ENCODE measurements around the gene PCDHGB6.
A peak's percentile ranks its signal among the peaks of the same experiment; 100 is the strongest.

Gene PCDHGB6

DNA sequence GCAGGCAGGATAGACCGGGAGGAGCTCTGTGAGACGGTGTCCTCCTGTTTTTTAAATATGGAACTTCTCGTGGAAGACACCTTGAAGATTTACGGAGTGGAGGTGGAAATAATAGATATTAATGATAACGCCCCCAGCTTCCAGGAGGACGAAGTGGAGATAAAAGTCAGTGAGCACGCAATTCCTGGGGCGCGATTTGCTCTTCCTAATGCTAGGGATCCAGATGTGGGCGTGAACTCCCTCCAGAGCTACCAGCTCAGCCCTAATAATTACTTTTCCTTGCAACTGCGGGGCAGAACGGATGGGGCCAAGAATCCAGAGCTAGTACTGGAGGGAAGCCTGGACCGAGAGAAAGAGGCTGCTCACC is 13.7 kb downstream of the PCDHGB6 start:
- Histone ChIP-seq H3K18ac (ENCODE audit: low read length) (no peak overlapping the region), H2BK12ac (ENCODE audit: low read length) (no peak overlapping the region), H3K27me3 (ENCODE audit: control insufficient read depth in 3 of 3, insufficient read depth in 3 of 3, low read depth in 1 of 3, low read length in 3 of 3) (no peaks in the 10 kb centered on the region), H2BK15ac (ENCODE audit: low read length) (no peak overlapping the region), H3K9me3 (replicated peaks in 1 of 2; ENCODE audit: control insufficient read depth in 2 of 2, insufficient read depth in 1 of 2, low read depth in 1 of 2, low read length in 2 of 2) (peaks cover 55 to 99% of the 10 kb centered on the region in 2 donors), H4K91ac (ENCODE audit: low read depth, low read length, poor library complexity) (no peak overlapping the region), H3K79me1 (ENCODE audit: low read depth, low read length) (peaks cover 10% of the 10 kb centered on the region), H2BK120ac (ENCODE audit: low read depth, low read length) (no peak overlapping the region), H2AK5ac (ENCODE audit: low read depth, low read length) (no peak overlapping the region), H3K4me3 (ENCODE audit: low read length in 2 of 2) (no peak overlapping the region), H4K8ac (ENCODE audit: low read depth, low read length) (no peak overlapping the region), H3K4me2 (ENCODE audit: insufficient read depth, low read length, poor library complexity, severe bottlenecking) (no peak overlapping the region), H3K23ac (ENCODE audit: low read depth, low read length, poor library complexity) (no peak overlapping the region), H3K4ac (ENCODE audit: low read length) (no peak overlapping the region), H3K4me1 (ENCODE audit: control insufficient read depth in 2 of 2, insufficient read depth in 1 of 2, low read depth in 1 of 2, low read length in 2 of 2) (no peaks in the 10 kb centered on the region), H3K14ac (ENCODE audit: low read length) (no peak overlapping the region), H3K27ac (replicated peaks; ENCODE audit: low read length) (no peak overlapping the region), H2BK5ac (ENCODE audit: low read length) (no peak overlapping the region), H3K9ac (ENCODE audit: low read depth, low read length, poor library complexity) (no peak overlapping the region), H3K36me3 (replicated peaks in 1 of 2; ENCODE audit: control insufficient read depth in 2 of 2, insufficient read depth in 2 of 2, low read length in 2 of 2) (peaks cover 41 to 76% of the 10 kb centered on the region in 2 donors), H2AFZ (ENCODE audit: low read length) (no peak overlapping the region)
- DNase-seq (ENCODE audit: low spot score): no peak
- WGBS, 2 donors (ENCODE audit: extremely low coverage in 2 of 2, insufficient read length in 2 of 2, insufficient replicate concordance in 1 of 2): no CpG with 5 or more reads among the region's 13 CpGs

DNA sequence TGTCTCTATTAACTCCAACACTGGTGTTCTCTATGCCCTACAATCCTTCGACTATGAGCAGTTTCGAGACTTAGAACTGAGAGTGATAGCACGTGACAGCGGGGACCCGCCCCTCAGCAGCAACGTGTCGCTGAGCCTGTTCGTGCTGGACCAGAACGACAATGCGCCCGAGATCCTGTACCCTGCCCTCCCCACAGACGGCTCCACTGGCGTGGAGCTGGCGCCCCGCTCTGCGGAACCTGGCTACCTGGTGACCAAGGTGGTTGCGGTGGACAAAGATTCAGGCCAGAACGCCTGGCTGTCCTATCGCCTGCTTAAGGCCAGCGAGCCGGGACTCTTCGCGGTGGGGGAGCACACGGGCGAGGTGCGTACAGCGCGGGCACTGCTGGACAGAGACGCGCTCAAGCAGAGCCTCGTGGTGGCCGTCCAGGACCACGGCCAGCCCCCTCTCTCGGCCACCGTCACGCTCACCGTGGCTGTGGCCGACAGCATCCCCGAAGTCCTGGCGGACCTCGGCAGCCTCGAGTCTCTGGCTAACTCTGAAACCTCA is 15.0 kb downstream of the PCDHGB6 start:
- no peak overlapping the region for H3K14ac ChIP-seq (ENCODE audit: low read length)
- H3K4me3 ChIP-seq (ENCODE audit: low read length in 2 of 2): no peak overlapping the region
- no peak for DNase-seq (ENCODE audit: low spot score)
- H3K9ac ChIP-seq (ENCODE audit: low read depth, low read length, poor library complexity): no peak overlapping the region
- no CpG with 5 or more reads among the region's 42 CpGs for WGBS, 2 donors (ENCODE audit: extremely low coverage in 2 of 2, insufficient read length in 2 of 2, insufficient replicate concordance in 1 of 2)
- no peak overlapping the region for H2BK5ac ChIP-seq (ENCODE audit: low read length)
- no peaks in the 10 kb centered on the region for H3K27me3 ChIP-seq (ENCODE audit: control insufficient read depth in 3 of 3, insufficient read depth in 3 of 3, low read depth in 1 of 3, low read length in 3 of 3)
- H3K9me3 ChIP-seq (replicated peaks in 1 of 2; ENCODE audit: control insufficient read depth in 2 of 2, insufficient read depth in 1 of 2, low read depth in 1 of 2, low read length in 2 of 2): peaks cover 69 to 100% of the 10 kb centered on the region in 2 donors
- H3K27ac ChIP-seq (replicated peaks; ENCODE audit: low read length): no peak overlapping the region
- H2BK120ac ChIP-seq (ENCODE audit: low read depth, low read length): peak overlapping the region; percentile 16
- peaks cover 12% of the 10 kb centered on the region for H3K79me1 ChIP-seq (ENCODE audit: low read depth, low read length)
- no peak overlapping the region for H3K4me2 ChIP-seq (ENCODE audit: insufficient read depth, low read length, poor library complexity, severe bottlenecking)
- peak overlapping the region; percentile 25 for H3K23ac ChIP-seq (ENCODE audit: low read depth, low read length, poor library complexity)
- peaks cover 50 to 81% of the 10 kb centered on the region in 2 donors for H3K36me3 ChIP-seq (replicated peaks in 1 of 2; ENCODE audit: control insufficient read depth in 2 of 2, insufficient read depth in 2 of 2, low read length in 2 of 2)
- no peak overlapping the region for H4K8ac ChIP-seq (ENCODE audit: low read depth, low read length)
- no peak overlapping the region for H4K91ac ChIP-seq (ENCODE audit: low read depth, low read length, poor library complexity)
- H2BK15ac ChIP-seq (ENCODE audit: low read length): no peak overlapping the region
- H2AFZ ChIP-seq (ENCODE audit: low read length): no peak overlapping the region
- H3K18ac ChIP-seq (ENCODE audit: low read length): no peak overlapping the region
- no peak overlapping the region for H3K4ac ChIP-seq (ENCODE audit: low read length)
- H2AK5ac ChIP-seq (ENCODE audit: low read depth, low read length): no peak overlapping the region
- no peaks in the 10 kb centered on the region for H3K4me1 ChIP-seq (ENCODE audit: control insufficient read depth in 2 of 2, insufficient read depth in 1 of 2, low read depth in 1 of 2, low read length in 2 of 2)
- no peak overlapping the region for H2BK12ac ChIP-seq (ENCODE audit: low read length)

- Histone ChIP-seq H3K18ac (ENCODE audit: low read length) (no peak overlapping the region), H3K27me3 (ENCODE audit: control insufficient read depth in 3 of 3, insufficient read depth in 3 of 3, low read depth in 1 of 3, low read length in 3 of 3) (no peaks in the 10 kb centered on the region), H3K4me2 (ENCODE audit: insufficient read depth, low read length, poor library complexity, severe bottlenecking) (no peak overlapping the region), H2BK15ac (ENCODE audit: low read length) (no peak overlapping the region), H2BK120ac (ENCODE audit: low read depth, low read length) (no peak overlapping the region), H3K9me3 (replicated peaks in 1 of 2; ENCODE audit: control insufficient read depth in 2 of 2, insufficient read depth in 1 of 2, low read depth in 1 of 2, low read length in 2 of 2) (peaks cover 55 to 96% of the 10 kb centered on the region in 2 donors), H3K23ac (ENCODE audit: low read depth, low read length, poor library complexity) (peak overlapping the region; percentile 11), H3K4me1 (ENCODE audit: control insufficient read depth in 2 of 2, insufficient read depth in 1 of 2, low read depth in 1 of 2, low read length in 2 of 2) (no peaks in the 10 kb centered on the region), H3K14ac (ENCODE audit: low read length) (no peak overlapping the region), H3K79me1 (ENCODE audit: low read depth, low read length) (peaks cover 11% of the 10 kb centered on the region), H4K8ac (ENCODE audit: low read depth, low read length) (no peak overlapping the region), H3K9ac (ENCODE audit: low read depth, low read length, poor library complexity) (peak overlapping the region; percentile 18), H2AFZ (ENCODE audit: low read length) (no peak overlapping the region), H3K4ac (ENCODE audit: low read length) (no peak overlapping the region), H2BK5ac (ENCODE audit: low read length) (no peak overlapping the region), H4K91ac (ENCODE audit: low read depth, low read length, poor library complexity) (no peak overlapping the region), H2BK12ac (ENCODE audit: low read length) (no peak overlapping the region), H3K4me3 (ENCODE audit: low read length in 2 of 2) (peak overlapping the region in 1 of 2 donors; percentile 31), H3K27ac (replicated peaks; ENCODE audit: low read length) (no peak overlapping the region), H3K36me3 (replicated peaks in 1 of 2; ENCODE audit: control insufficient read depth in 2 of 2, insufficient read depth in 2 of 2, low read length in 2 of 2) (peaks cover 34 to 73% of the 10 kb centered on the region in 2 donors), H2AK5ac (ENCODE audit: low read depth, low read length) (no peak overlapping the region)
- no peak for DNase-seq (ENCODE audit: low spot score)
- WGBS, 2 donors (ENCODE audit: extremely low coverage in 2 of 2, insufficient read length in 2 of 2, insufficient replicate concordance in 1 of 2): no CpG with 5 or more reads among the region's 53 CpGs
Observed at GRCh38 chr5:141427783-141428426, 20.1 kb downstream of the PCDHGB6 start.

GRCh38 chr5:141430332-141431113 is 22.7 kb downstream of the PCDHGB6 start, which contains the start of gene PCDHGA12:
Gene PCDHGA12, plus strand, starts transcription at chr5:141430507. Its CDS starts 253 bp downstream, at chr5:141430760.
- H2BK120ac ChIP-seq (ENCODE audit: low read depth, low read length): no peak within 1 kb of the TSS
- no peak within 1 kb of the TSS for H4K8ac ChIP-seq (ENCODE audit: low read depth, low read length)
- H3K14ac ChIP-seq (ENCODE audit: low read length): no peak within 1 kb of the TSS
- H3K36me3 ChIP-seq (replicated peaks in 1 of 2; ENCODE audit: control insufficient read depth in 2 of 2, insufficient read depth in 2 of 2, low read length in 2 of 2): peaks cover 29 to 50% of the 10 kb centered on the region in 2 donors
- no CpG with 5 or more reads among the region's 33 CpGs for WGBS, 2 donors (ENCODE audit: extremely low coverage in 2 of 2, insufficient read length in 2 of 2, insufficient replicate concordance in 1 of 2)
- no peaks in the 10 kb centered on the region for H3K4me1 ChIP-seq (ENCODE audit: control insufficient read depth in 2 of 2, insufficient read depth in 1 of 2, low read depth in 1 of 2, low read length in 2 of 2)
- peak within 1 kb of the TSS; percentile 55 for H3K23ac ChIP-seq (ENCODE audit: low read depth, low read length, poor library complexity)
- no peak within 1 kb of the TSS for H2BK5ac ChIP-seq (ENCODE audit: low read length)
- H3K18ac ChIP-seq (ENCODE audit: low read length): no peak within 1 kb of the TSS
- H3K9me3 ChIP-seq (replicated peaks in 1 of 2; ENCODE audit: control insufficient read depth in 2 of 2, insufficient read depth in 1 of 2, low read depth in 1 of 2, low read length in 2 of 2): peaks cover 53 to 74% of the 10 kb centered on the region in 2 donors
- H2BK15ac ChIP-seq (ENCODE audit: low read length): no peak within 1 kb of the TSS
- no peak within 1 kb of the TSS for H2BK12ac ChIP-seq (ENCODE audit: low read length)
- H4K91ac ChIP-seq (ENCODE audit: low read depth, low read length, poor library complexity): no peak within 1 kb of the TSS
- no peak within 1 kb of the TSS for H3K4me2 ChIP-seq (ENCODE audit: insufficient read depth, low read length, poor library complexity, severe bottlenecking)
- DNase-seq (ENCODE audit: low spot score): no peak
- H2AFZ ChIP-seq (ENCODE audit: low read length): no peak within 1 kb of the TSS
- no peak within 1 kb of the TSS for H3K4ac ChIP-seq (ENCODE audit: low read length)
- H2AK5ac ChIP-seq (ENCODE audit: low read depth, low read length): no peak within 1 kb of the TSS
- no peak within 1 kb of the TSS for H3K9ac ChIP-seq (ENCODE audit: low read depth, low read length, poor library complexity)
- peaks cover 12% of the 10 kb centered on the region for H3K79me1 ChIP-seq (ENCODE audit: low read depth, low read length)
- H3K27me3 ChIP-seq (ENCODE audit: control insufficient read depth in 3 of 3, insufficient read depth in 3 of 3, low read depth in 1 of 3, low read length in 3 of 3): no peaks in the 10 kb centered on the region
- peak within 1 kb of the TSS in 1 of 2 donors; percentile 11 for H3K4me3 ChIP-seq (ENCODE audit: low read length in 2 of 2)
- no peak within 1 kb of the TSS for H3K27ac ChIP-seq (replicated peaks; ENCODE audit: low read length)
